Hematopoietic multipotent progenitor cell treated with erythropoietin and hydrocortisone succinate and interleukin-3 and kit ligand, for 17 days (in vitro differentiated cells): Measurements from ENCODE around the gene SEMA7A.
A peak's percentile ranks its signal among the peaks of the same experiment; 100 is the strongest.

Source experiments
- DNase-seq: peaks from one replicate; pipeline ENCODE4 v3.0.0-alpha.2; 2015; ENCODE audit warnings: low spot score

SEMA7A gene

DNA sequence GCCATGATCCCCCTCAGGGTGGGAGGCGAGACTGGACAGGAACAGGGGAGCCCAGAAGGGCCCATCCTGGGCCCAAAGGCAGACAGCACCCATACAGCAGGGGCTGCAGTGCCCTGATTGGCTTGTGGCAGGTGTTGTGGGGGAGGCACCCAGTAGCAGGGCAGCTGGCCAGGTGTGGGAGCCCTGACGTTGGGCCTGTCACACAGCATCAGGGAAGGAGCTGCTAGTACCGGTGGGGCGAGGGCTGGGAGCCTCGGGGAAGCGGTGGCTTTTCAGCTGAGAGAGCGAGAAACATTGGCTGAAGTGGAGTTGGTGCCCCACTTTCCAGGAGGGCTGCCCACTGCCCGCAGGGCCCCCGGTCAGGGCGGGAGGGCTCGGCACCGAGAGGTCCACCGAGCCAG is 46.6 kb downstream of the SEMA7A start:
- DNase-seq, result peak; percentile 48

DNA sequence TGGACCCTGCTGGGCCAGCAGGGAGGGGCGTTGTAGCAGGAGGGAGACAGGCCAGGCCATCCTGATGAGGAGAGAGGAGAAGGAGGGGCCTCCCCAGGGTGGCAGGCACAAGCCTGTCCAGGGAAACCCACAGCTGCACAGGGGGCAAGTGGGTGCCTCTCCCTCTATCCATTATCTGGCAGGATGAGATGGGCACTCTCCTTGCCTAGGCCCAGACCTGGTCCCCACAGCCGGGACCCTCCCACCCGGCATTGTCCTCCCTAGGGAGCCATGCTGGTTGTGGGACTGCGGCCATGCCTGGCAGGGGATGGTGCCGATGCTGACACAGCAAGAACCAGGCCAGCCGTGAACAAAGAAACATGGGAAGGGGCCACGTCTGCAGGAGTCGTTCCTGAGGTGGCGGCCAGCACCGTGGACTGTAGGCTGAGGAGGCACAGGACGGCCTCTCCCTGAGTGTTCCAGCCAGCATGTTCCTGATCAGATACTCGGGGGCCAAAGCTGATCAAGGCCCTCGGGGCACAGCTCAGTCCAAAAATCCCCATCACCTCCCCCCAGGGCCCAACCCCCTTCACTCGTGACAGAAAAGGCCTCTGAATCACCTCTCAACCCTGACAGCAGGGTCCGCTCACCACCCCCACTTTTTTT is 47.1 kb downstream of the SEMA7A start:
- no peak for DNase-seq

DNA sequence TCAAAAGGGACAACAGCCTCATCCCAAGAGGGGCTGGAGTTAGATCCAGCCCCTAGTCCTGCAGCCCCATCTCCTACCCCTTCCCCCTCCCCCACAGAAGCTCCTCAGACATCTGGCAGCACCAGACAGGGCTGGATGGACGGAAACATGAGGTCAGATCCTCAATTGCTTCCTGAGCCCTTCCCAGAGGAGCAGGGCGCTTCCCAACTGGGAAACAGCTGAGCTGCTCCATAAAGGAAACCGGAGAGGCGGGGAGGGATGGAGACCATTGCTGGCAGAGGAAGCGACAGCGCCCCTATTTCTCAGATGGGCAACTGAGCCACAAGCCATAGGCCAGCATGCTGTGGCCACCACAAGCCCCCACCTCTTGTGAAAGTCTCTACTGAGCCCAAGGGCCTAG is 48.0 kb downstream of the SEMA7A start:
- DNase-seq, result no peak

DNA sequence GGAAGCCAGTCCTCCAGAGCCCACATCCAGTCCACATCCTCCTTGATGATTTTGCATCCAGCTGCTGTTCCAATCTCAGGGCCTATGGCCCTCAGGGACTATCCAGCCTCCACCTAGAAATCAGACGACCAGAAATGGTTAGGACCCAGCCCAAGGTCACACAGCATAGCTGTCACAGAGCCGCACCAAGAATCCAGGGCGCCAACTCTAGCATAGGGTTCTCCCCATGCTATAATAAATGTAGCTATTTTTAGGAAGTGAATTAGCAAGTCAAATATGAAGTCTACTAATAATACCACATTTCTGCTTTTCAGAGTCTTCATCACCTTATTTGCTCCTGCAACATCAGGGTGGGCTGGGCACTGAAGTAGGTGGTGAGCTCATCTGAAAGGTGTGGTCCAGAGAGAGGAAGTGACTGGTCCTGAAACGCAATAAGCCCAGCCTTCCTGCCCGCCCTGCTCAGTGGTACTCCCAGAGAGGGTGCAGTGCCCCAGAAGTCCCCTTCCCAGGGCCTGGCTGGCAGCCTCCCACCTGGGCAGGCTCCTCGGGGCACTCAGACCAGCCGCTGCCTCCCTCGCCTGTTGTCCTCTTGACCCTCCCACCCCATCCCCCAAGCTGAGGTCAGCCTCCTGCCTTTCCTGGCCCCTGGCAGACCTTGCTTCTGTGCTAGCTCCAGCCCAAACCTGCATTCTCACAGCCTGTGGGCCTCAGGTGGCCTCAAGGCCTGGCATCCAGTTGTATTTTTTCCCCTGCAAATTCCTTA is 48.7 kb downstream of the SEMA7A start:
- peak; percentile 73 for DNase-seq

DNA sequence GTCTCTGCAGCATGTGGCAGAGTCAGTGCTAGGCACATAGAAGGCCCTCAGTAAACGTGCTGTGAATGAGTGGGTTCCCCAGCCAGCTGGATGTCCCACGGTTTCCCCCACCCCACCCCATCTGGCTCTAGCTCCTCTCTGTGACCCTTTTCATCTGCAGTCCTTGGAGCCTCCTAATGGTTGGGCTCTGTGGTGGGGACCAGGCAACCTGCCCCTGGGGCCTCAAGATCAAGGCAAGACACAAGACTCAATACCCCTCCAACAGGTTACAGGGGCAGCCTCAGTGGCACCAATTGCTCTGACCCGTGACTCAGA is 49.2 kb downstream of the SEMA7A start:
- no peak for DNase-seq

DNA sequence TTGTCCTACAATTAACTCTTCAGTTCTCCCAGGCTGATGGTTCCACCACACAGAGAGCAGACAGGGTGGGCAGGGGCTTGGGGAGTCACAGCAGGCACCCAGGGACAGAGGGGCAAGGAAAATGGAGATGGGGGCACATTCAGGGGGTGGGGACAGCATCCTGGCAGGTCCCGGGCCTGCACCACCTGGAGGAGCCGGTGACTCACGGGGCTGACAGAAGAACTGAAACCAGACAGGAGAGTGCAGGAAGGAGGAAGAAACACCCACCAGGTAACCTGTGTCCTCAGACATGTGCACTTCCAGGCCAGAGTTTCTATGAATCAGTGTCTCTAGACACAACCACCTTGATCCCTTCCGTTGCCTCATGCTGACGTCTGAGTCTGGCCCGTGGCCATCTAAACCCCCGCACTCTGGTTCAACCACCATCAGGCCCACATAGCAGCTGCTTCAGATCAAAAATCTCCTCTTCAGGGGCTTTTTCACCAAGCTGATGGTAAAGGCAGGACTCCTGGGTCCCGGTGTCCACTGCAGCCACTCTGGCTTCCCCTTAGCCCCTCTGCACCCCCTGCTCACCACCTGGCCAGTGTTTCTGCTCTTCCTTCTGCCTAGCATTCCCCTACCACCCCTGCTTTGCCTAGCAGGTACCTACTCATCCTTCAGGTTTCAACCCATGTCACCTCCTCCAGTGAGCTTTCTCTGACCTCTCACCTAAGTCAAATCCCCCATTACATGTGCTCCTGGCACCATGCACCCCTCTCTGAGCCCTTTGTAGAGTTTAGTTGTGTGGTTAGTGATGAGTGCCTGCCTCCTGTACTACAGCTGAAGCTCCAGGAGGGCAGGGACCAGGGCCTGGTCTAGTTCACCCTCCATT is 49.8 kb downstream of the SEMA7A start:
- no peak for DNase-seq

DNA sequence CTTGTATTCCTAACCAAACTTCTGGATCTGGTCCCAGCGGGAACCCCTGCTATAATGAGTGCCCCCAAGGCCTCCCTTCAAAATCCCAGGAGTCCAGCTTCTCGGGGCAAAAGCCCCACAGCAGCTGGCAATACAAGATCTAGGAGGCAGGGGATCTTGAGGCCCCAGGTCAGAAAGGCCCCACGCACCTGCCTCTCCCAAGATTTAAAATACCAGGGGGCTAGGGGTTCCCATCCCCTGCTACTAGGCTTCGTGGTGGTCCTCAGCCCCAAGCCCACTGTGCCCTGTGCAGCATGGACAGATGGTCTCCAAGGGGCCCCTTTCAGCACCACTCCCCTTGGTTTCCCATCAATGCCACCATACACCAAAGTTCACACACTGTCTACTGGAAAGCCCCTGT is 50.5 kb downstream of the SEMA7A start:
- no peak for DNase-seq

DNA sequence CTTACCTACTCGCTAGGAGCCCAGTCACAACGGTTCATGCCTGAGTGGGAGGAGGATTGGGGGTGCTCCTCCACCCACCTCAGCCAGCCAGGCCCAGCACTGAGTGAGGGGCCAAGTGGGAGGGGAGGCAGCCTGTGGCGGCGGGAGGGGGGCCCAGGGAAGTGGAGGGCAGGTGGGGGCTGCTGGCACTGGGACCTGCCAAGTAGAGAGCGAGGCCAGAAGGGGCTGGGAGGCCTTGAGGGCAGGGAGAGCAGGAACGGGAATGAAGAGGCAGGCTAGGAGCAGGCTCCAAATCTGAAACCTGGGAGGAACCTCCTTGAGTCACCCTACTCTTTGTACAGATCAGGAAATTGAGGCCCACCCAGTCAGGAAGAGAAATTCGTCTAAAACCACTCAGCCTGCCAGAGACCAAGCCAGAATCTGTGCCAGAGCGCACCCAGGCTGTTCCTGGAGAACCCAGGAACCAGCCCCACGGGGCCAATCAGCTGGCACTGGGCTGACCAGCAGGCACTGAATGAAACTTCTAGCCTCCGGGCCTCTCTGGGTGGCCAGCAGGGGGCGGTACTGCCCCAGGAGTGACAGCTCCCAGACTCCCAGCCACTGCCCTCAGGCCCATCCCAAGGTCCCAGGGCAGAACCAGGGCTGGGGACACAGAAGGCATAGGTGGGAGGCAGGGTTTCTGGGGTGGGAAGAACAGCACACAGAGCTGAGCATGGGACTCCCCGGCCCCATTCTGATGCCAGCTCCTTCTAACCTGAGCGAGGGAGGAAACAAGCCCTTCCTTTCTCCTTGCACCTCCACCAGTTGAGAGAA is 51.5 kb downstream of the SEMA7A start:
- DNase-seq, result peak; percentile 91

DNA sequence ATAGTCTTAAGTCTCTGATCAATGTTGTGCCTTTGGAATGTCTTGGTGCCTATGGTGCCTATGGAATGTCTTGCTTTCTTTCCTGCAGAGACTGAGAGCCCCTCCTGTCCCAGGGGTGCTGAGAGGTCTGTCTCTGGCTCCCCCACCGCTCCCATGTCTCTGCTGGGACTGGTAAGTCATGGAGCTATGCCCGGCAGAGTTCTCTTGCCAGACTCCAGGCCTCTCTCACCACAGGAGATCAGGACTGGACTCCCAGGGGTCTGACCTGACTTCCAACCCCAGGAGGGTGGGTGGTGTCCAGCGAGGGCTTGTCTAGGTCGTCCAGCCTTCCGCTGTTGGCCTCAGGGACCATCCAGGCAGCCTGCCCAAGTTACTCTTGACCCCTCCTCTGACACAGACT is 52.3 kb downstream of the SEMA7A start:
- no peak for DNase-seq

DNA sequence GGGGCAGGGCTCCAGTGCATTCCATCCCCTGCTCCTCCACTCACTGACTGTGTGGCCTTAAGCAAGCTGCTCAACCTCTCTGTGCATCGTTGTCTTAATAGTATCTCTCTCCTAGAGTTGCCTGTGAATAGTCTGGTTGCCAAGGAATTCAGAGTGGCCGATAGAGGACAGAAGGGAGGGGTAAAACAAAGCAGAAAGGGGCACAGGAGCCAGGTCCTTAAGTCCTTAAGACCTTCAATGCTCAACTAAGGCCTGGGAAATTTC is 52.6 kb downstream of the SEMA7A start:
- DNase-seq, result no peak

DNA sequence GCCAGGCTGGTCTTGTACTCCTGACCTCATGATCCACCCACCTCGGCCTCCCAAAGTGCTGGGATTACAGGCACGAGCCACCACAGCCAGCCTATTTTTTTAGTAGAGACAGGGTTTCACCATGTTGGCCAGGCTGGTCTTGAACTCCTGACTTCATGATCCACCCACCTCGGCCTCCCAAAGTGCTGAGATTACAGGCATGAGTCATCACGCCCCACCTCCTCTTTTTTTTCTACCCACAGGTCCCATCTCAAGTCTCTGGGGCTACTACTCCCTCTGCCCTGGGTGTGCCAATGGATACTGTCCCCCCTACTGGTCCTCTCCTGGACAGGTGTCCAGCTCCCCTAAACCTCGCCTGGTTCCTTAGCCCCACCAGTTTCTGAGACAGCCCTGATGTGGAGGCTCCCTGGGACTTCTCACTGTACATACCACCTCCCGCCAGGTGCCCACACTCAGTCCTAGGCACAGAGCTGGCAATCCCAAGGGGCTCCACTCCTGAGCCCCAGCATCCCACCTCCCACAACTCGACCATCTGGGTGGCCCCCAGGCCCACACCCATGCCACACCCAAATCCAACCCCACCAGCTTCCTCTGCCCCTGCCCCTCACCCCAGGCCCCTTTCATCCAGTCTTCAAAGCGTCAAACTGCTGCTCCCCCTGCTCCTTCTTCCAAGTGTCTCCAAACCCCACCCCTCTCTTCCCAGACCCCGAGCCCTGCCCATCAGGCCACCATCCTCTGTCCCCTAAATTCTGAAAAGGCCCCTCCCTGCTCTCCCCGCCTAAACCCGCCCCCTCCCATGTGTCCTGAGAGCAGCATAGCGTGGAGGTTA is 53.2 kb downstream of the SEMA7A start:
- DNase-seq, result no peak

DNA sequence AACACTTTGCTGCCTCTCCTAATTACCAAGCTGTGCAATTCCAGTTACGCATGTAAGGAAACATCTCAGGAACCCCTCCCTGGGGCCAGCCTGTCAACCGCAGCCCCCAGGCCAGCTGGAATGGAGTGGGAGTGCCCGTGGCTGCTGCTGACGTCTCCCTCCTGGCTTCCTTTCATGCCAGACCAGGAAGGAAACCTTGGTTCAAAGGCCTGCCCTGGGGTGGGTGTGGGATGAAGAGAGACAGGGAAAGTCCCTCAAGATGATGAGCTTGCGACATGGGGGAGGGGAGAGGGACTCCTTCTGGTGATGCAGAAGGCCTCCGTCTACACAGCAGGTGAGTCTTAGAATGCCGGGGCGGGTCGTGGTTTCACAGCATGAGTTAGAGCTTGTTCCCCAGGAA is 54.9 kb downstream of the SEMA7A start:
- no peak for DNase-seq

DNA sequence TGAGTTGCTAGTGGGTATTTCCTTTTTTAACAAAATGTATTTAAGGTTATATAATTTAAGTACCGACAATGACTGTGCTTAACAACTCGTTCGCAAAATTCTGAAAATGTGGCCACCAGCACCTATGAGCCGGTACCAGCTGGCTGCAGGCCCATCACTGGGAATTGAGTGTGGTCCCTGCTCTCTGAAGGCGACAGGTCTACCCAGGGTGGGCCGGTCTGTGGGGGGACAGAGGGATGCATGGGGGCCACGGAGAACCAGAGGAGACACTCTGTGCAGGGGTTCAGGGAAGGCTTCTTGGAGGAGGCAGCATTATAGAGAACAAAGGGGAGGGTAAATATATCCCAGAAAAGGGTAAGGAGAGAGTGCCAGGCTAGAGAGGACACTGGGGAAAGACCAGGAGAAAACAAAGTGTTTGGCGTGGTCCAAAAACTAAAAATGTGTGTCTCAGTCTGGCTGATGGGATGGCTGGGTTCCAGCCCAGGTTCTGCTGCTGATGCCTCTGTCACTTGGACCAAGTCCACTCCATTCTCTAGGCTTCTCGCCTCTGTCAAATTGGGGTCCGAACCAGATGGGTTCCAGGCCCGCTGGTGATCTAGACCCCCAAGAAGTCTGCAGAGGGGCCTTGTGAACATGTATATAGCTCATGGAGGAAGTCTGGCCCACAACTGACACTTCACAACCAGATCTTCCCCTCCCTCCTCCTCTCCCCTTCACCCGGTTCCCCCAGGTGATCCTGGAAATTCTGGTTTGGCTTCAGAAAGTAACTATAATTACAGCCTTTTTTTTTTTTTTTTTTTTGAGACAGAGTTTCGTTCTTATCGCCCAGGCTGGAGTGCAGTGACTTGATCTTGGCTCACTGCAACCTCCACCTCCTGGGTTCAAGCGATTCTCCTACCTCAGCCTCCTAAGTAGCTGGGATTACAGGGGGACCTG is 55.7 kb downstream of the SEMA7A start:
- DNase-seq, result no peak

DNA sequence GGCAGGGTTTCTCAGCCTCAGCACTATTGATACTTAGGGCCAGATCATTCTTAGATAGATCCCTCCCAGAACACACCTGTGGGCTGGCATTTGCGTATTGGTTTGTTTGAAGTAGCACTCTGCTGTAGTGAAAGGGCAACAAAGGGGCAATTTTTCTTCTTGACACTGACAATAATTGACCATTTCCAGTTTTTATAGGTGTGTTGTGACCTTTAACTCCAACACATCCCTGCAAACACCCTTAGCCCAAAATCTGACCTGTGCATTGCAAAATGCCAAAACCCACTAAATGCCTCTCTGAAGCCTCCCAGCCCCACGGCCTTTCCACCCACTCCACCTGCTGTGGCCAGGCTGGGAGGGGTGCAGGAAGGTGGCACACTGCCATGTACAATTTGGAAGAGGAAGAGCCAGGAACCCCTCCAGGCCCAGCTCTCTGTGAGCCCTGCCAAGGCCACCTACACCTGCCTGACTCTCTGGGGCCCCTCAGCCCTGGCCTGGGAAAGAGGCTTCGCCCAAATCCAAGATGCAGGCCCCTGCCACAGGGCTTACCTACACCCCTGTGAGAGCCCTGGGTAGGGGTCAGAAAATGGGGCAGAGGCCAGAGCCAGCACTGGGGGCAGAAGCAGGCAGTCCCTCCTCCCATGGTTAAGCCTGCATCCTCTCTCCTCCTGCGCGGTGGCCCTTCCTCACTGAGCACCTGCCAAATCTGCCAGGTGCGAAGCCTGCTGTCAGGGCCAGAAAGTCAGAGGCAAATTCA is 56.8 kb downstream of the SEMA7A start:
- no peak for DNase-seq

DNA sequence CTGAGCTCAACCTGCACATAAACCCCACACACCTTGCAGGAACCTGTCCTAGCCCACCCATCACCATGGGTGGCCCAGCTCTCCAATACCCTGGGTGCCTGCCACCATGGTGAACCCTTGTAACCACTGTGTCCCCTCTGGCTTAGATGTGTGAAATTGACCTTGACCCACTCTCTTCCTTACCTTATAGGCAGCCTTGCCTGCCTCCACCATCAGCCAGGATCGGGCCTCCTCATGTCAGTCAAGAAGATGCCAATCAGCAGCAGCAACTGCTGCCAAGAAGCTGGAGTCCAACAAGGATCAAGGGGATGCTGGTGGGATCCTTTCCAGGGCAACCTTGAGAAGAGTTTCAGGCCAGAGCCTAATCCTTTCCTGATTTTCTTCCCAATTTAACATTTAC is 57.5 kb downstream of the SEMA7A start:
- no peak for DNase-seq

DNA sequence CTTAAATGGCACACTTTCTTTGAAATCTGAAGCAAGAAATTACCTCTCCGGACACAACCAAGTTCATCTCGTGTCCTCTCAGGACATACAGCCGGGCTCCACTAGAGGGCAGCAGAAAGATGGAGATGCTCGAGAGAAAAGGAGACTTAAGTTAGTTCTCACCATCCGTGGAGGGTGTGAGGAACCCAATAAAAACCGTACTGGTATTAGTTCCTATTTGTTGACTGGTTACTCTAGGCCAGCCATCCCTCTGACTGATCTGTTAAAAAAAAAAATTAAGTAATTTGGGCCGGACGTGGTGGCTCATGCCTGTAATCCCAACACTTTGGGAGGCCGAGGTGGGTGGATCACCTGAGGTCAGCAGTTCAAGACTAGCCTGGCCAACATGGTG is 58.5 kb downstream of the SEMA7A start:
- DNase-seq, result peak; percentile 87

DNA sequence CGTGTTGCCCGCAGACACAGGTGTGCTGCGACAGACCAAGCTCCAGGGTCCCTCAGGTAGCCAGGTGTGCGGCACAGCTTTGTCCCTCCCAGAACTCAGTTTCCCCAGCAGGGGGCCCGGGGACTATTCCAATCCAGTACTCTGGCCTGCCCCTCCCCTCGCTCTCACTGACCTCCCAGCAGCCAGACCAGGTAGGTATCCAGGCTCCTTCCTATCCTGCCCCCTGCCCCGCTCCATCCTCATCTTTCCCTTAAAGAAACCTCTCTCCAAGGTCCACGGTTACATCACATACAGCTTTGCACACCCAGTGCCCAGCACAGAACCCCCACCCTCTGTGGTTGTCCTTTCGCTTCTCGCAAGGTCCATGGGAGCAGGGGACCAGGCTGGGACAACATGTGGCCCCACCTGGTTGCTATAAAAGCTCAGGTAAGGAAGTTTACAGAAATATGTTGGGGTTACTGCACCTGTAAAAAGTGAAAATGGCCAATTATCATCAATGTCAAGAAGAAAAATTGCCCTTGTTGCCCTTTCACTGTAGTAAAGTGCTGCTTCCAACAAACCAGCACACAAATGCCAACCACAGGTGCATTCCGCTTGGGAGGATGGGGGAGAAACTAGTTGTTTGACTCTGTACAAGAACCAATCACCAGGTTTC is 59.0 kb downstream of the SEMA7A start:
- no peak for DNase-seq

DNA sequence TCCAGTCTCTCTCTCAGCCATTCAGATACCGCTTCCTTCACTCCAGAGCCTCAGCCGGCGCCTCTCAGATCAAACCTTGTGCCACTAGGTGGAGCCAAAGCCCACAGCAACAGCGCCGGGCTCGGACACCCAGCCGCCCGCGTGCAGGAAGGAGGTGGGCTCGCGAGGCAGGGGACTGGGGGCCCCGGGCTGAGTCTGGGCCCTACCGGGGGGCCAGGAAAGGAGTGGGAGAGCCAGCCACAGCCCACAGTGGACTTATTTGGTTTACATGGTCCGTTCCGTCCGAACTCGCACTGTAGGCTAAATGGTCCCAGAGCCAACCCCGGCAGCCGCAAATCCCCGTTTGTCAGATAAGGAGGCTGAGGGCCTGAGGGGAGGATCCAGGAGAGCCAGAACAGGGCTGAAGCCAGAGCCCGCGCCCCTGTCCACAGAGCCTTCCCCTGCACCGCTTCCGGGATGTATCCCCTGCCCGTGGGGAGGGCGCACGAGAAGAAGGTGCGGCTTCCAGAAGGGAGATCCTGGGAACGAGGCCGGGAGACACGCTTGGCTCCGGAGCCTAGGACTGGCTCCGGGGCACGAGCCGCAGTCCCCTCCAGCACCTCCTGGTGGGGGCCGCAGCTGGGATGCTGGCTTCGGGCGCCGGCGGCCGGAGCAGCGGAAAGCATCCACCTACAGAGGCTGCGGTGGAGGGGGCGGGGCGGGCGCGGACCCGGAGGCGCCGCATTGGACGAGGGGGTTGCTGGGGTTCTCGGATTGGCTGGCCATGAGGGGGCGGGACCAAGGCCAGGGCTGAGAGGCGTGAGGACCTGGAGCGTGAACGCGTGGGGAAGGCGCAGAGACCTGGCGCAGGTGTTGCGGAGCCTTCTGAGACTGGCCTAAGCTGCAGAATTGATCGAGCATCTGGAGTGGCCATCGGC is 59.8 kb downstream of the SEMA7A start:
- peak; percentile 87 for DNase-seq
